Measurements from ENCODE around the gene SENP1.
"Not testable (repeated sequence)": the region's sequence is repeated elsewhere in the genome, so short reads cannot be mapped to it uniquely, and the experiment has no call there.

SENP1 gene

DNA sequence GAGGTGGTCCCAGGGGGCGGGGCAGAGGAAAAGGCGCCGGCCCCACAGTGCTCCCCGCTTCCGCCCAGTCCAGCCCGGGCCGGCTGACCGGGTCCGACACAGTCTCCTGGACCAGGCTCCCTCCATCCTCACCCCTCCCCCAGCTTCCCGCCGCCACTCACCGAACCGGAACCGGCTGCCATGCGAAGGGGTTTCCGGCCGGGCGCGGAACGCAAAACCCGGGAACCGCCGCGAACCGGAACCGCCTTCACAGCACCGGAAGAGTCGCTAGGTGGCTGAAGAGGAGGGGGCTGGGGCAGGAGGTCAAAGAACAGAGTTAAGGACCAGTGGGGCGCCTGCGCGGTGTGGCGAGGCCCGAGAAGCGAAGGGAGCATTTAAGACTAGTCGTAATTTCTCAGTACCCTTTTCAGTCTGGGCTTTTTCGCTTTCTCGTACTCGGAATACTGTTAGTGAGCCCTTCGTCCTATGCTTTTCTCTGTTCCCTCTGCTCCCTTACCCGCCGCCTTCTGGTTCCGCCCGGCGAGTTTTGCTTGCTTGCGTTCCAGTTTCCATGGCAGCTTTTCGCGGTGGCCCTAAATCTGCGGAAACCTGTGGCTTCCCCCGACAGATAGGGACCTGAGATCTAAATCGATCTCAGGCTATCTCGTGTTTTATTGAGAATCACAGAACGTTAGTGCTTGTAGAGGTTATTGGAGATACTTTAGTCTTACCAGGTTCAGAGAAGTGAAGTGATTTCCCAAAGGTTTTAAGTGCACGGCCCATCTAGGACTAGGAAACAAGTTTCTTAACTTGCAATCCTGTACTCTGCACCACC, at the start of gene SENP1:
Gene SENP1 (minus strand): TSS at position 213 of the 814 bp plus-strand sequence. CDS start 4,607 bp downstream, outside the sequence.
- DNase-seq (ENCODE audit: low spot score), result peak; percentile 94

DNA sequence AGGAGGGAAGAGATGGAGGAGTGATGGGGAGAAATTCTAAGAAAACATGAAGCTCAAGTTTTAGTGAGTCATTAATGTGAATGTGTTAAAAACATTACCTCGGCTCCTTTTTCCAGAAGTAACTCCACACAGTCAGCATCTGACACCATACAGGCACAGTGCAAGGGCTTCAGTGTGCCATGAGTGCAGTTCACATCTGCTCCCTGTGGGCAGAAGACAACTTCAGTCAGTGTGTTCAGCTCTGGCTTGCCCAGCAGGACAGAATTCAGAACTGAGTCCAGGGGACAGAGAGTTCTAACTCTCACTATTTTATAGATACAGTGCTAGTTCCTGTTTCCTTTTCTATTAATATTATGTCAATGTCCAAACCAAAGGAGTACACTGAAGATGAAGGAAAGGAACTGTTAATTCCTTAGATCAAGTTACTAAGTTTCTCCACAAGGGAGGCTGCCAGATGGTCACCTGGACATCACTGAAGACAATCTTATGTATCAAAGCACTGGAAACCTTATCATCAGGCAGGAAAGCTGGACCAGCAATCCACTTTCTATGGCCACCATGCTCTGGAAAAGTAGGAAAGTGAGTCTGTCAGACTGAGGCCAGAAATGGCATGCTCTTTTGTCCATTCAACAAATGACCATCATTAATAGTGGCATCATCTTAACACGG, 45.4 kb upstream of the SENP1 start:
- no peak for DNase-seq (ENCODE audit: low spot score)

DNA sequence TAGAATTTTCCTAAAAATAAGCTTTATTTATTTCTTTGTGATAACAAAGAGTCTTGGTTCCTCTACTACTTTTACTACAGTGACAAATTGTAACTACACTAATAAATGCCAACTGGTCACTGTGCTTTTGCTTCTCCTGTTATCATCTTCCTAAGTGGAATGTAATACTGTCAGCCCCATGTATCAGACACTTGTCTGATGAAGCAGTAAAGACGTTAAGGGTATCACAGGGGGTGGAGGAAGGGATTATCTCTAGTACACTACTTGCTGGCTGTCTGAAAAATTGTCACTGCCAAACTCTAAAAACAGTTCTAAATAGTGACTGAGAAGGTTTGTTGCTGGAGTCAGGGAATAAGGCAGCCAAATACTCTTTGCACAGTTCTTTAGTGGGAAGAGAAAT, 40.1 kb upstream of the SENP1 start:
- no peak for DNase-seq (ENCODE audit: low spot score)

DNA sequence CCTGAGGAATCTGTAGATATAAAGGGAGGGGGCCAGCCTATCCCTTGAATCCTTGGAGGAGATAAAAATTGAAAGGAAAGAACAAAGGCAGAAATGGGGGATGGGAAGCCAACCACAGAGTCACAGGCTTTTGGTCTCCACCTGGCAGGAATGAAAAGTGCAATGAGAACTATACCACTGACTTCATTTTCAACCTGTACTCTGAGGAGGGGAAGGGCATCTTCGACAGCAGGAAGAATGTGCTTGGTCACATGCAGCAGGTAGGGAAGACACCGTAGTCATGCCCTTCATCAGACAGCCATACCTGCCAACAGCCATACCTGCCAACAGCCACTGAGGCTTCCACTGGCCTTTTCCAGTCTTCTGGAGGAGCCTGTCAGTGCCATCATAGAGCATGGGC, 38.0 kb upstream of the SENP1 start:
- no peak for DNase-seq (ENCODE audit: low spot score)

DNA sequence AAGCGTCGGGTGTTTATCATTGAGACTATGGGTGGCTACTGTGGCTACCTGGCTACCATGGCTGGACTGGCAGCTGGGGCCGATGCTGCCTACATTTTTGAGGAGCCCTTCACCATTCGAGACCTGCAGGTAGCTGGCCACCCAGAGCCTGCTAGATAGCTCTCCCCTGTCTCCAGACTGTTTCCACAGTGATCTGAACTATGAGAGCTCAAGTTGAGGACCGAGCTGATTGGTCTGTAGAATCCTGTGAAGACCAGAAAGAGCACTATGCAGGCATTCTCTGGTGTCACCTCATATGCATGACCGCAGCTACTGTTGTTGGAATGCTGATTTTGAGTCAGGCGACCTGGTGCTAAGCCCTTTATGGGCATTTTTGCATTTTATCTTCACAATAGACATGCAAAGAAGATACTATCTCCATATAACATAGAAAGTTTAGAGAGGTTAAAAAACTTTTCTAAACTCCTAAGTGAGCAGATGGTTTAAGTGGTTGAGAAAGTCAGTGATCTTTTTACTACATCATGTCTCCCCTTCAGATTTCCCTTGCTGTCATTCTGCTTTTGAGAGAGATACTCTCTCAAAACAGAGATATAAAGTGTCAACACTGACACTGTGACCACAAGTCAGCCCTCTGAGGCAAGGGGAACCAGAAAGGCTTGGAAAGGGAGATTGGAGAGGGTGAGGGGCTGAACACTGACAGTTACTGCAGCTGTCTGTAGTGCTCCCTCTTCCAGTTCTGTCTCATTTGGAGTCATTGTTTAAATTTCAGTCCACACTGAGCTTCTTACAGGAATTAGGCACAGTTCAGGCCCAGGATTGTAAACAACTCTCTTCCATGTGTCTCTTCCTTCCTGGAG, 37.2 kb upstream of the SENP1 start:
- no peak for DNase-seq (ENCODE audit: low spot score)

DNA sequence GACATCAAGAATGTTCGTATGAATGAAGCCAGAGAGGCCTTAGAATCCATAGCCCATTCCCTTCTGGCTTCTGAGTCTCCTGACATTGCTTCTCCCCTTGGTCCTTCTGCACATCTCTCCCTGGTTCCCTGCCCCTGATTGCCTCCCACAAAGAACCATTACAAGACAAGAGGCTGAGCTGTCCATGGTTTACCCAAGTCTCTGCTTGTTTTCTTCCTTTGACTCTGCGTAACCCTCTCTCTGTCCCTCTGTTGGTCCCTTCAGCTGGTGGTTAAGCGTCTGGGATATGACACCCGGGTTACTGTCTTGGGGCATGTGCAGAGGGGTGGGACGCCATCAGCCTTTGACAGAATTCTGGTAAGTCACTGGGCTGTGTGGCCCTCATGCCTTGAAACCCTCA, 29.1 kb upstream of the SENP1 start:
- no peak for DNase-seq (ENCODE audit: low spot score)

DNA sequence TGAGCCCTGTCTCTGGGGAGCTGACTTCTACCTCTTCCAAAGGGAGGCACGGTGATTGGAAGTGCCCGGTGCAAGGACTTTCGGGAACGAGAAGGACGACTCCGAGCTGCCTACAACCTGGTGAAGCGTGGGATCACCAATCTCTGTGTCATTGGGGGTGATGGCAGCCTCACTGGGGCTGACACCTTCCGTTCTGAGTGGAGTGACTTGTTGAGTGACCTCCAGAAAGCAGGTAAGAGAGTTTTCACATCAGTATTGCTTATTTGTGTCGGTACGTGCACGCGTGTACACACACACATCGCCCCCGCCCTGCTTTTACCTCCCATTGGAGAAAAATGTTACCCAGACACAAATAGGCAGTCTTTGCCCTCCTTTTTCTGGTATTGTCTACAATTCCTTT, 26.9 kb upstream of the SENP1 start:
- DNase-seq (ENCODE audit: low spot score), result no peak

DNA sequence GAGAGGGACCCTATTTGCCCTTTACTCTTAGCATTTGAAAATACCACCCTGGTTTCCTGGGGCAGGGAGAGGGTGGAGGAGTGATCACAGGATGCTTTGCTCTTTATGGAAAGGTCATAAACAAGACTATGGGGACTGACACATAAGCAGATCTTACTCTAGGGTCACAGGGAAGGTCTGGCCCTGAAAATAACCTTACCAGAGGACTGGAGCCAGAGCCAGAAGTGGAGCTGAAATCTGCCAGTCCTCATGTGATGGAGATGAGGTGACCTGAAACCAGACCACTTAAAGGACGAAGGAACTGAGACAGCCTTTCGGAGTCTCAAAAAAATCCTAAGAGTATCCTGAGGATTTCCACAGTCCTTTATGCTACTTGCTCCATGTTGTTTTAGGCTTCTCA, 25.6 kb upstream of the SENP1 start:
- no peak for DNase-seq (ENCODE audit: low spot score)

DNA sequence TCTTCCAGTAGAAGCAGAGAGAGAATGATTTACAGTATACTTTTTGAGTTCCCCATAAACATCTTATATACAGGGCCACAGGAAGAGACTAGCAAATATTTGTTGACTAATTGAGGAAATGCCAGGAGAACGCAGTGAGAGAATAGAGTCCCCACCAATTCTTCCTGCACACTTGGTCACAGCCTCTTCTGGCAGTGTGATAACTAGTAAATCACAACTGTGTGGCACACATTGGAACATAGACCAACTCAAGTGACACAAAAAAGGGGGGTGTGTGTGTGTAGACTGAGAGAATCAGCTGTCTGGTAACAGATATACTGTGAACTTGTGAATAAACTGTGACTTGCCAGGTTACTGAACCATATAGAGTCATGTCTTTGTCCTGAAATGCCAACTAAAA, 23.5 kb upstream of the SENP1 start:
- DNase-seq (ENCODE audit: low spot score), result no peak

DNA sequence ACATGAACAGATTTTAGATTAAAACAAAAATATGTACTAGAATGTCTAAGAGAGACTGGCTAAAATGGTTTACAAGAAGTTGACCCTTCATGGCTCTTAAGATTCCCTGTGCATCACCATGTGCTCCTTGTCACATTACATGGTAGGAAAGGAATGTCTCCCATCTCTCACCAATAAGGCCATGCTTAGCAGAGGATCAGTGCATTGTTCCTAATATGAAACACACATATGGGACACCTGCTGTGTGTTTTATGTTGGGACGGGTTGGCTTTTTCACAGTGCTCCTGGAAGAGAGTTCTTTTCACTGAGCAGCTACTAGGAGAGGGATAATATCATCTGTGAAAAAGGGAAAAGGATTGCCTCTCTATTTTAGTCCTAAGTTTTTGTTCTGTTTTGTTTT, 22.9 kb upstream of the SENP1 start:
- DNase-seq (ENCODE audit: low spot score), result no peak

DNA sequence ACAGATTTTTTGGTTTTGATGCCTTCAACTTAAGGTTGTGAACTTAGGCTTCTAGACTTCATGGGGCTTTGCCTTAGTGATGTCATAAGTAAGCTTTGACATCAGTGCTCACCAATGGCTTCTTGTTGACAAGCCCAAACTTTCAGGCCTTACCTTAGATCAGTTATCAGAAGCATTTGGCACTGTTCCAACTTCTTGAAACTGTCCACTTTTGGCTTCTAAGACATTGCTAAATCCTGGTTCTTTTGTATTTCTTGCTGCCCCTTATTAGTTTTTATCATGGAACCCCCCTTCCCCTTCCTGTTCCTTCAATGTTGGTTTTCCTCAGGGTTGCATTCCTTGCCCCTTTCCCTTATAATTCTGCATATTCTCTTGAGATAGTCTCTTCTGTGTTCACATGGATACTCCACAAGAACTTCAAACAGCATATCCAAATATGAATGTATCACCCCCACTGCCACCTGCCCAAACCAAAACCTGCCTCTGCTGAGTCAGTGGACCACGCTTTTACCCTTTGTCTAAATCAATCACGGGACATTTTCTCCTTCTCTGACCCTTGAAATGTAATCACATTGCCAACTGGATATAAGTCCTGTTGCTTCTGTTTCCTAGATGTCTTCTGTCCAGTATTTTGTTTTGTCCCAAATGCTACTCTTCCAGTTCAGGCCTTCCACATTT, 21.2 kb upstream of the SENP1 start:
- no peak for DNase-seq (ENCODE audit: low spot score)

DNA sequence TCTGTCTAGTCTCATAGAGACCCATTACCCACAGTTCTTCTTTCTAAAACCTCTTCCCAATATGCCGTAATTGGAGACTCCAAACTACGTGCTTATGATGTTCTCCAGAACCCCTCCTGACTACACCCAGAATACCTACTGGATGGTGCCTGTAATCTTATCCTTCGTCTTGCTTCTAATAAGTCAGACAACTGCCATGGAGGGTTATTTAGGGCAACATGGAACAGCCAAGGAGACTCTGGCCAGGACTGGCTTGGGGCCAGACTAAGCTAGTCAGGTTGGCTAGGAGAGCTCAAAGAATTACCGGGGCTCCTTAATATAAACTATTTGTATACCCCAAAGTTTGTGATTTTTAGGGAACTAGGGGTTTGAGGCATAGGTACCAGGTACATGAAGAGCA, 20.1 kb upstream of the SENP1 start:
- DNase-seq (ENCODE audit: low spot score), result no peak

DNA sequence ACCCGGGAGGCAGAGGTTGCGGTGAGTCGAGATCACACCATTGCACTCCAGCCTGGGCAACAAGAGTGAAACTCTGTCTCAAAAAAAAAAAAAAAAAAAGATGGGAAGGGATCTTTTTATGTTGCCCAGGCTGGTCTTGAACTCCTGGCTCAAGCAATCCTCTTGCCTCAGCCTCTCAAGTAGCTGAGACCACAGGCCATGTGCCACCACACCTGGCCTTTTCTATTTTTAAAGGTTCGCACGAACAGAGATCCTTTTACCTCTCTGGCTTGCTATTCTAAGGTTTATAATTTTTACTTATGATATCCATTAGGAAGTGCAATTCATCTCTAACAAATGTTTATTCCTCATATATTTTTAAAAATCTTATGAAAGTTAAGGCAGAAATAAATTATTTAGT, 19.7 kb upstream of the SENP1 start:
- DNase-seq (ENCODE audit: low spot score), result not testable (repeated sequence)

DNA sequence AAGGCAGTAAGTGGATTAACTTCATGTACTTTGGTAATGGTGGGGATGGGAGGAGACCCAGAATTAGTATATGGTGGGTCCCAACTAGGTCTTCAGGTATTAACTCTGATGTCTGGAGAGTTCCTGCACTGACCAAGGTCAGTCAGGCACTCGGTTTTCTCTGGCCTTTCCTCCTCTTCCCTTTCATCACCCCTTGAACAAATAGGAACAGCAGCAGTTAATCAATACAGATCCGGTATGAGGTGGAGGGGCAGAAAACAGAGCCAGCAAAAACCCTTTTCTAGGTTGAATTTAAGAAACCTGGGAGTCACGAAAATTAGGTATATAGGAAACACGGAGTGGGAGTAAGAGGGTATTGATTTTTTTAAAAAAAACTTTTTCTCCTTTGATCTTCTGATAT, 17.3 kb upstream of the SENP1 start:
- DNase-seq (ENCODE audit: low spot score), result no peak

DNA sequence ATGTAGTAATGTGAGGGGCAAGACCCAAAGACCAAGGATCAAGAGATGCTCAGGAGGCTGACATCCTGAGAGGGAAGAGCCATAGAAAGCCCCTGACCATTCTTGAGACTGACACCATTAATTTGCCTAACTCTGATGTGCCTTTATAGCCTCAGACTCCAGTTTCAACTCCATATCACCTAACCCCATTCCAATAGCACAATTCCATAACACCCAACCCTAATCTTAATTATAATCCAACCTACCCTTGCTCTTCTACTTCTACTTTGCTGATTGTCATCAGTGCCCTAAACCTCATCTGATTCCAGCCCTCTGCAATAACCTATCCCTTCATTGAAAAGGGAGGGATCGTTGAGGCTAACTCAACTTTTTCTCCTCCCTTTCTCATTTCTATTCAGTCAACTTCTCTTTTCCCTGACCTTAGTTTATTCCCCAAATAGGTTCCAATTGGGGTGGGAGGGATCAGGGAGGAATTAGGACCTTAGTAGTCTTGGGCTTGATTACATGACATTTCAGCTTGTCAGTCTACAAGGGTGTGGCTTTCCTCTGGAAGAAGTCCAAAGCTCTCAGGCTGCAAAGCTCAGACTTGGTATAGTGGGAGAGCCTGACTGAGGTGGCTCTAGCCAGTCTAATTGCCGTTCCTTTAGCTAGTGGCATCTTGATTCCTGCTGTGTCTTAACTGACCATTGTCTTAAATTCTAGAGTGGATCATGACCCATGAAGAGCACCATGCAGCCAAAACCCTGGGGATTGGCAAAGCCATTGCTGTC, 16.4 kb upstream of the SENP1 start:
- DNase-seq (ENCODE audit: low spot score), result no peak

DNA sequence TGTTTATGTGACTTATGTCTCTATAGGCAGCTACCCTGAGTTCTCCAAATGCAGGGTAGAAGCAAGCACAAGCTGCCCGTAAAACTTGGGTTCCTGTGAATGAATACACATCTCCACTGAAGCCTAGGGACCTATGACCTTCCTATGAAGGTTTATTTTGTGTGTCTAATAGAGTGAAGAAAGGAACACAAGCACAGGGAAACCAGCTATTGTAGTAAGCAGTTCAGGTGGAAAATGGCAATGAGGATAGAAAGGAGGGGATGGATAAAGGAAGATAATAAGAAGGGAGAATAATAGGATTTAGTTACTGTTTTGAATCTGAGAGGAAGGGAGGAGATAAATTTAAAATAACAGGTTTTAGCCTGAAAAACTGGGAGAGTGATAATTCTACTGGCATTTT, 15.6 kb upstream of the SENP1 start:
- no peak for DNase-seq (ENCODE audit: low spot score)

DNA sequence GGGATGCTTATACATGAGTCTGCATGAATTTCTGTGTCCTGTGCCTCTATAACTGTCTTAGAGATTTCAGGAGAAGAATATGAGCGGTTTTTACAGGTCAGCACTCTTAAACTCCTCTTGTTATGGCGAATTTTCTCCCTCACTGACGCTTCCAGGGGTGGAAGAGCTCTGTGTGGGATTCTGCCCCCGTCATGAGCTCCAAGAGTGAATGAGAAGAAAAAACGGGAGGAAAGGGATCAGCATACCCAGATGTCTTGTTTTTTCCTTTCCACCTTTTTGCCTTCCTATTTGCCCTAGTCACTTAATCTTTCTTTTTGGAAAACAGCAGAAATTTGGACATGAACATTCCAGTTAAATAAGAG, 13.9 kb upstream of the SENP1 start:
- DNase-seq (ENCODE audit: low spot score), result peak; percentile 39

DNA sequence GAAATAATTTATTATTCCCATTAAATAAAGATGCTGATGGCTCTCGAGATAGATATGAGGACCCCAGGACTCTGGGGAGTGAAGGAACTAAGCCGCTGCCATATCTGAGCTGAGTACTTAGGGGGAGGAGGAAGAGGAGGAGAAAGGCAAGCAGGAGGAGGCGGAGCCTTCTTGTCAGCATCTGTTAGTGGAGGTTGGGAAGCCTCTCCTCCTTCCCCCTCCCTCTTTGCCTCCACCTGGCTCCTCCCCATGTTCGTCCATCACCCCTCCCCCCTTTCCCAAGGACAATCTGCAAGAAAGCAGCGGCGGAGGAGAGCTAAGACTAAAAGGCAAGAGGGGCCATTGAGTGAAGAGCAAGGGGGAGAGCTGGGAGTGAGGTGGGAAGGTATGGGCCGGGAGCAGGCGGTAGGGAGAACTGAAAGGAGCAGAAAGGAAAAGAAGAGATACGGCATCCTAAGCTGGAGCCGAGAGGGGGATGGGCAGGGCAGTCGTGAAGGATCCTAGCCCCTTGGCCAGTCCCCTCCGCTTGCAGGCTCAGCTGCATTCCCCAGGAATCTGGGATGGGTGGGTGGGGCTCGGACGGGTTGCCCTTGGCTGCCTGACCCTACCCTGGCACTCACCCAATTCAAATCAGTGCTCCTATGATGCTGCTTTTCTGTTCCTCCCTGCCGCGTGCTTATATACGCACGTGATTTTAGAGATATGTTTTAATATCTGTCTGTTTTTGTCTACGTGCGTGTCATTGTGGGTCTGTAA, 13.4 kb upstream of the SENP1 start, which contains the start of gene PFKM:
Gene PFKM (plus strand): TSS at position 287 of the 756 bp plus-strand sequence. CDS start 3,411 bp downstream, outside the sequence.
- peak; percentile 96 for DNase-seq (ENCODE audit: low spot score)

DNA sequence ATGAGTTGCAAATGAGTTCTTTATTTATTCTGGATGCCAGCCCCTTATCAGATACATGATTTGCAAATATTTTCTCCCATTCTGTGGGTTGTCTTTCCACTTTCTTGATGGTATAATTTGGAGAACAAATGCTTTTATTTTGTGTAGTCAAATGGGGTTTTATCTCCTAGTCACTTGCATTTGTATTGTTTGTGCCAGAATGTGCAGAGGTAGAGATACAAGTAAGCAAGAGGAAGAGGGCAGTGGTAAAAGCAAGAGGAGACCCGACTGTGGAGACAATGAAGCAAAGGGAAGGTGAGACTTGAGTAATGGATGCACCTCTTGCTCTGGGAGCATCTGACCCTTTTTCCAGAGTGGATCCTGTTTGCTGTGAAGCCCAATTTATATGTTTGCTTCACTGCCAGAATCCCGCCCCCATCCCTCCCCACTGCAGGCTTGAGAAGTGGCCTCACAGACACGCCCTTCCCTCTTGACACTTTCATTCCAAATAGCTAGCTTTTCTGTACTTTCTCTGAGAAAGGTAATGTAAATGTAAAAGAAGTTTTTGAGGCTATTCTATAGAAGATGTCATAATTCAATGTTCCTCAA, 12.5 kb upstream of the SENP1 start:
- DNase-seq (ENCODE audit: low spot score), result no peak

DNA sequence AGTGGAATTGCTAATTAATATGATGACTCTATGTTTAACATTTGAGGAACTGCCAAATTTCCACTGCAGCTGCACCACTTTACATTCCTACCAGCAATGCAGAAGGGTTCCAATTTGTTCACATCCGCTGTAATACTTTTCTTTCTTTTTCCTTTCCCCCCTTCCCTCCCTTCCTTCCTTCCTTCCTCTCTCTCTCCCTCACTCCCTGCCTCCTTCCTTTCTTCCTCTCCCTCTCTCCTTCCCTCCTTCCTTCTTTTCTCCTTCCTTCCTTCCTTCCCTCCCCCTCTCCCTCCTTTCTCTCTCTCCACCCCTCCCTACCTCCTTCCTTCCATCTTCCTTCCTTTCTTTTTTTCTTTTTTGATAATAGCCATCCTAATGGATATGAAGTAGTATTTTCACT, 10.1 kb upstream of the SENP1 start:
- no peak for DNase-seq (ENCODE audit: low spot score)
